Activated CD4-positive, alpha-beta T cell treated with anti-CD3 and anti-CD28 coated beads, Interleukin-2, amount 10 ng/mL, durations not matched to agents 24 days and 14 days (primary cell): ENCODE measurements around the gene CYTH4. TPM values are rescaled to one million over a fixed set of nuclear protein-coding genes. Genes with fewer than 3 reads are reported as not detected.

ENCODE experiments used
- DNase-seq: peaks from one replicate; pipeline ENCODE4 v3.0.0; 2022
- H3K27ac Mint-ChIP-seq: one replicate; pipeline ENCODE4 v1.8.0; 2022; ENCODE audit warnings: mild to moderate bottlenecking, mixed read lengths
- H3K27me3 Mint-ChIP-seq: one replicate; pipeline ENCODE4 v1.8.0; 2022; ENCODE audit warnings: mixed read lengths
- H3K36me3 Mint-ChIP-seq: one replicate; pipeline ENCODE4 v1.8.0; 2022; ENCODE audit warnings: low read depth, mild to moderate bottlenecking, mixed read lengths
- H3K4me1 Mint-ChIP-seq: one replicate; pipeline ENCODE4 v1.8.0; 2021; ENCODE audit warnings: mixed read lengths
- H3K4me3 Mint-ChIP-seq: one replicate; pipeline ENCODE4 v1.8.0; 2022; ENCODE audit warnings: mild to moderate bottlenecking, moderate library complexity, mixed read lengths
- H3K9me3 Mint-ChIP-seq: one replicate; pipeline ENCODE4 v1.8.0; 2021; ENCODE audit warnings: mixed read lengths
- intact Hi-C: fragments of 100-400 bp; cut with micrococcal nuclease; formaldehyde crosslinking; loops from one replicate; pipeline ENCODE4 v1.15.1; 2023
- total RNA-seq: library from RNA; stranded (reverse); gene quantifications from 2 replicates; pipeline ENCODE4 v1.2.3, GENCODE V29; 2022

Gene CYTH4
- total RNA-seq, 1 donor from 2014 or later, result 44.9 TPM

GRCh38 chr22:37345863-37346504 is 63.7 kb downstream of the CYTH4 start:
- H3K4me3 Mint-ChIP-seq, result no peak overlapping the region
- no peak overlapping the region for H3K27ac Mint-ChIP-seq
- H3K4me1 Mint-ChIP-seq, result no peaks in the 10 kb centered on the region
- no peaks in the 10 kb centered on the region for H3K9me3 Mint-ChIP-seq
- no peaks in the 10 kb centered on the region for H3K36me3 Mint-ChIP-seq
- DNase-seq, result no peak
- intact Hi-C loops, result no loop called here
- H3K27me3 Mint-ChIP-seq, result peaks cover 2% of the 10 kb centered on the region

GRCh38 chr22:37346505-37346895 is 64.2 kb downstream of the CYTH4 start:
- Mint-ChIP-seq H3K4me3 (no peak overlapping the region), H3K27me3 (peaks cover 2% of the 10 kb centered on the region), H3K36me3 (no peaks in the 10 kb centered on the region), H3K9me3 (no peaks in the 10 kb centered on the region), H3K27ac (no peak overlapping the region), H3K4me1 (no peaks in the 10 kb centered on the region)
- intact Hi-C loops, result no loop called here
- DNase-seq, result no peak

- Mint-ChIP-seq H3K9me3 (no peaks in the 10 kb centered on the region), H3K27ac (no peak overlapping the region), H3K4me3 (no peak overlapping the region), H3K4me1 (no peaks in the 10 kb centered on the region), H3K27me3 (peaks cover 2% of the 10 kb centered on the region), H3K36me3 (no peaks in the 10 kb centered on the region)
- intact Hi-C loops, result no loop called here
- DNase-seq, result no peak
Measured at GRCh38 chr22:37349043-37349814, 66.9 kb downstream of the CYTH4 start.

- Mint-ChIP-seq H3K27me3 (no peaks in the 10 kb centered on the region), H3K27ac (no peak overlapping the region), H3K9me3 (no peaks in the 10 kb centered on the region), H3K4me1 (no peaks in the 10 kb centered on the region), H3K4me3 (no peak overlapping the region), H3K36me3 (no peaks in the 10 kb centered on the region)
- DNase-seq, result no peak
- intact Hi-C loops, result no loop called here
Measured at GRCh38 chr22:37351232-37351631, 68.9 kb downstream of the CYTH4 start.

GRCh38 chr22:37352481-37352880 is 70.2 kb downstream of the CYTH4 start:
- no peak overlapping the region for H3K27ac Mint-ChIP-seq
- no peaks in the 10 kb centered on the region for H3K4me1 Mint-ChIP-seq
- intact Hi-C loops, result no loop called here
- H3K36me3 Mint-ChIP-seq, result no peaks in the 10 kb centered on the region
- DNase-seq, result no peak
- no peak overlapping the region for H3K4me3 Mint-ChIP-seq
- no peaks in the 10 kb centered on the region for H3K27me3 Mint-ChIP-seq
- no peaks in the 10 kb centered on the region for H3K9me3 Mint-ChIP-seq

- intact Hi-C loops, result no loop called here
- no peak for DNase-seq
- Mint-ChIP-seq H3K9me3 (no peaks in the 10 kb centered on the region), H3K4me3 (no peak overlapping the region), H3K27ac (no peak overlapping the region), H3K27me3 (no peaks in the 10 kb centered on the region), H3K4me1 (no peaks in the 10 kb centered on the region), H3K36me3 (no peaks in the 10 kb centered on the region)
Measured at GRCh38 chr22:37353839-37354238, 71.5 kb downstream of the CYTH4 start.

- no peaks in the 10 kb centered on the region for H3K4me1 Mint-ChIP-seq
- no peak for DNase-seq
- no peak overlapping the region for H3K27ac Mint-ChIP-seq
- no peaks in the 10 kb centered on the region for H3K27me3 Mint-ChIP-seq
- no peaks in the 10 kb centered on the region for H3K36me3 Mint-ChIP-seq
- no peaks in the 10 kb centered on the region for H3K9me3 Mint-ChIP-seq
- intact Hi-C loops, result no loop called here
- H3K4me3 Mint-ChIP-seq, result no peak overlapping the region
Measured at GRCh38 chr22:37354261-37354660, 72.0 kb downstream of the CYTH4 start.

- no peak for DNase-seq
- Mint-ChIP-seq H3K36me3 (no peaks in the 10 kb centered on the region), H3K4me3 (no peak overlapping the region), H3K9me3 (no peaks in the 10 kb centered on the region), H3K27ac (no peak overlapping the region), H3K4me1 (no peaks in the 10 kb centered on the region), H3K27me3 (no peaks in the 10 kb centered on the region)
- intact Hi-C loops, result no loop called here
Measured at GRCh38 chr22:37354670-37355069, 72.4 kb downstream of the CYTH4 start.

GRCh38 chr22:37355174-37355573 is 72.9 kb downstream of the CYTH4 start:
- H3K27ac Mint-ChIP-seq, result no peak overlapping the region
- H3K36me3 Mint-ChIP-seq, result no peaks in the 10 kb centered on the region
- no peaks in the 10 kb centered on the region for H3K4me1 Mint-ChIP-seq
- DNase-seq, result no peak
- intact Hi-C loops, result no loop called here
- H3K9me3 Mint-ChIP-seq, result no peaks in the 10 kb centered on the region
- no peak overlapping the region for H3K4me3 Mint-ChIP-seq
- H3K27me3 Mint-ChIP-seq, result no peaks in the 10 kb centered on the region

- intact Hi-C loops, result no loop called here
- Mint-ChIP-seq H3K27me3 (no peaks in the 10 kb centered on the region), H3K27ac (no peak overlapping the region), H3K4me1 (no peaks in the 10 kb centered on the region), H3K36me3 (no peaks in the 10 kb centered on the region), H3K4me3 (no peak overlapping the region), H3K9me3 (no peaks in the 10 kb centered on the region)
- no peak for DNase-seq
Measured at GRCh38 chr22:37356922-37357321, 74.6 kb downstream of the CYTH4 start.

- Mint-ChIP-seq H3K36me3 (no peaks in the 10 kb centered on the region), H3K4me1 (no peaks in the 10 kb centered on the region), H3K27ac (no peak overlapping the region), H3K27me3 (no peaks in the 10 kb centered on the region), H3K4me3 (no peak overlapping the region), H3K9me3 (no peaks in the 10 kb centered on the region)
- no peak for DNase-seq
- intact Hi-C loops, result no loop called here
Measured at GRCh38 chr22:37357446-37358075, 75.3 kb downstream of the CYTH4 start.

GRCh38 chr22:37358386-37358785 is 76.1 kb downstream of the CYTH4 start:
- Mint-ChIP-seq H3K27ac (no peak overlapping the region), H3K9me3 (no peaks in the 10 kb centered on the region), H3K27me3 (no peaks in the 10 kb centered on the region), H3K4me1 (no peaks in the 10 kb centered on the region), H3K4me3 (no peak overlapping the region), H3K36me3 (no peaks in the 10 kb centered on the region)
- DNase-seq, result no peak
- intact Hi-C loops, result no loop called here

- intact Hi-C loops, result no loop called here
- no peak for DNase-seq
- Mint-ChIP-seq H3K36me3 (no peaks in the 10 kb centered on the region), H3K27me3 (no peaks in the 10 kb centered on the region), H3K4me1 (no peaks in the 10 kb centered on the region), H3K27ac (no peak overlapping the region), H3K4me3 (no peak overlapping the region), H3K9me3 (no peaks in the 10 kb centered on the region)
Measured at GRCh38 chr22:37358917-37359316, 76.6 kb downstream of the CYTH4 start.

GRCh38 chr22:37362621-37363020 is 80.3 kb downstream of the CYTH4 start:
- Mint-ChIP-seq H3K27me3 (peaks cover 2% of the 10 kb centered on the region), H3K27ac (no peak overlapping the region), H3K4me1 (no peaks in the 10 kb centered on the region), H3K36me3 (no peaks in the 10 kb centered on the region), H3K9me3 (no peaks in the 10 kb centered on the region), H3K4me3 (no peak overlapping the region)
- intact Hi-C loops, result no loop called here
- no peak for DNase-seq
